GM23338 (cell line): ENCODE results near the gene KDM1A. TPM values are rescaled to one million over a fixed set of nuclear protein-coding genes. Genes with fewer than 3 reads are reported as not detected.

Experiments used
- ATAC-seq: fragments of 200-7000 bp; cut with Tn5 transposase; 3 replicates; pipeline ENCODE4 v1.9.1; 2020
- DNase-seq: peaks from one replicate; pipeline ENCODE4 v3.0.0-alpha.2; 2015; ENCODE audit warnings: low spot score
- H2AFZ ChIP-seq: fragments of 200-600 bp; sonication (generic); 2 replicates; pipeline ENCODE4 v1.8.0; 2016; ENCODE audit warnings: antibody characterized with exemption, mild to moderate bottlenecking, moderate library complexity
- H3F3A ChIP-seq: fragments of 200-600 bp; sonication (generic); replicated peaks from 2 replicates; pipeline ENCODE4 v1.8.0; 2017; ENCODE audit warnings: antibody characterized with exemption, mixed run types, low read depth
- H3K27ac ChIP-seq: fragments of 200-600 bp; sonication (generic); 2 replicates; pipeline ENCODE4 v1.6.1; 2016; ENCODE audit warnings: low read depth
- H3K27me3 ChIP-seq: fragments of 200-600 bp; sonication (generic); 2 replicates; pipeline ENCODE4 v1.8.0; 2016; ENCODE audit warnings: mild to moderate bottlenecking, mixed run types, moderate library complexity; ENCODE audit not compliant: insufficient read depth
- H3K36me3 ChIP-seq: fragments of 200-600 bp; sonication (generic); 2 replicates; pipeline ENCODE4 v1.8.0; 2016; ENCODE audit warnings: mild to moderate bottlenecking; ENCODE audit not compliant: insufficient read depth
- H3K4me1 ChIP-seq: fragments of 200-600 bp; sonication (generic); 2 replicates; pipeline ENCODE4 v1.8.0; 2016; ENCODE audit warnings: mild to moderate bottlenecking, moderate library complexity; ENCODE audit not compliant: insufficient read depth
- H3K4me2 ChIP-seq: fragments of 200-600 bp; sonication (generic); 2 replicates; pipeline ENCODE4 v1.7.1; 2017; ENCODE audit warnings: mixed run types
- H3K4me3 ChIP-seq: fragments of 200-600 bp; sonication (generic); 2 replicates; pipeline ENCODE4 v1.6.1; 2016; ENCODE audit warnings: mixed run types
- H3K79me2 ChIP-seq: fragments of 200-600 bp; sonication (generic); replicated peaks from 2 replicates; pipeline ENCODE4 v1.8.0; 2017; ENCODE audit warnings: mild to moderate bottlenecking; ENCODE audit not compliant: insufficient read depth
- H3K9me2 ChIP-seq: fragments of 200-600 bp; sonication (generic); 2 replicates; pipeline ENCODE4 v1.8.0; 2017; ENCODE audit not compliant: insufficient read depth
- H4K20me1 ChIP-seq: fragments of 200-600 bp; sonication (generic); replicated peaks from 2 replicates; pipeline ENCODE4 v1.8.0; 2017; ENCODE audit warnings: mild to moderate bottlenecking; ENCODE audit not compliant: insufficient read depth
- H3K27ac Mint-ChIP-seq: 2 replicates; pipeline ENCODE4 v1.8.0; 2020; ENCODE audit warnings: inconsistent platforms, mild to moderate bottlenecking, moderate library complexity, mixed read lengths
- H3K27me3 Mint-ChIP-seq: 3 replicates; pipeline ENCODE4 v1.8.0; 2022; ENCODE audit warnings: low read depth, mild to moderate bottlenecking, moderate library complexity, mixed read lengths, inconsistent platforms; ENCODE audit not compliant: insufficient read depth, poor library complexity
- H3K36me3 Mint-ChIP-seq: 3 replicates; pipeline ENCODE4 v1.8.0; 2021; ENCODE audit warnings: low read depth, mild to moderate bottlenecking, inconsistent platforms, moderate library complexity, mixed read lengths
- H3K4me1 Mint-ChIP-seq: 3 replicates; pipeline ENCODE4 v1.8.0; 2020; ENCODE audit warnings: mild to moderate bottlenecking, inconsistent platforms, mixed read lengths
- H3K4me3 Mint-ChIP-seq: 3 replicates; pipeline ENCODE4 v1.8.0; 2021; ENCODE audit warnings: moderate library complexity, mild to moderate bottlenecking, inconsistent platforms, mixed read lengths
- H3K9me3 Mint-ChIP-seq: 3 replicates; pipeline ENCODE4 v1.8.0; 2020; ENCODE audit warnings: moderate library complexity, mild to moderate bottlenecking, inconsistent platforms, mixed read lengths
- CREB1 ChIP-seq: fragments of 250-450 bp; sonication (Bioruptor Pico); IDR thresholded peaks from 2 replicates; pipeline ENCODE4 v1.5.0; 2020; ENCODE audit warnings: low read depth, mild to moderate bottlenecking, moderate library complexity
- CTCF ChIP-seq, 2 experiments: fragments of 200-600 bp in 1 of 2; sonication (generic) in 1 of 2; conservative IDR thresholded peaks; 2 replicates each; pipeline versions ENCODE4 v1.5.1 to v1.6.1; 2016 to 2017; ENCODE audit warnings: antibody characterized with exemption in 2 of 2, low read depth in 2 of 2, mild to moderate bottlenecking in 2 of 2, moderate library complexity in 1 of 2
- ETS1 ChIP-seq: IDR thresholded peaks from 2 replicates; pipeline ENCODE4 v1.6.1; 2016; ENCODE audit warnings: antibody characterized with exemption
- EZH2 ChIP-seq: fragments of 200-600 bp; sonication (generic); IDR thresholded peaks from one replicate; pipeline ENCODE4 v1.8.0; 2017; ENCODE audit warnings: antibody characterized with exemption, mild to moderate bottlenecking, low read depth; ENCODE audit not compliant: unreplicated experiment
- EZH2phosphoT487 ChIP-seq: fragments of 200-600 bp; sonication (generic); IDR thresholded peaks from one replicate; pipeline ENCODE4 v1.8.1; 2018; ENCODE audit warnings: antibody characterized with exemption; ENCODE audit not compliant: unreplicated experiment
- JUNB ChIP-seq: IDR thresholded peaks from one replicate; pipeline ENCODE4 v1.6.1; 2016; ENCODE audit warnings: antibody characterized with exemption; ENCODE audit not compliant: unreplicated experiment
- NANOG ChIP-seq: IDR thresholded peaks from 2 replicates; pipeline ENCODE4 v1.6.1; 2016; ENCODE audit warnings: antibody characterized with exemption, borderline replicate concordance
- POLR2AphosphoS5 ChIP-seq: IDR thresholded peaks from 2 replicates; pipeline ENCODE4 v1.6.1; 2016; ENCODE audit warnings: antibody characterized with exemption, low read depth
- REST ChIP-seq: IDR thresholded peaks from one replicate; pipeline ENCODE4 v1.6.1; 2018; ENCODE audit warnings: antibody characterized with exemption; ENCODE audit not compliant: unreplicated experiment
- STAT1 ChIP-seq: IDR thresholded peaks from one replicate; pipeline ENCODE4 v1.6.1; 2016; ENCODE audit warnings: antibody characterized with exemption; ENCODE audit not compliant: unreplicated experiment
- ZNF114 ChIP-seq: fragments of 250-450 bp; sonication (Bioruptor Pico); IDR thresholded peaks from 2 replicates; pipeline ENCODE4 v1.5.0; 2020; ENCODE audit warnings: mild to moderate bottlenecking, moderate library complexity
- ZNF331 ChIP-seq: fragments of 250-450 bp; sonication (Bioruptor Pico); IDR thresholded peaks from 2 replicates; pipeline ENCODE4 v1.5.0; 2020; ENCODE audit warnings: low read depth, mild to moderate bottlenecking, moderate library complexity
- ZNF462 ChIP-seq: fragments of 250-450 bp; sonication (Bioruptor Pico); IDR thresholded peaks from 2 replicates; pipeline ENCODE4 v1.5.0; 2020; ENCODE audit warnings: mild to moderate bottlenecking, moderate library complexity
- polyA plus RNA-seq: library from polyadenylated mRNA; unstranded; fragments of >200 nt; fragmentation: Nextera tagmentation; extraction: Ambion mirVana; gene quantifications from 2 replicates; pipeline ENCODE4 v1.2.1, GENCODE V29; 2016
- total RNA-seq: library from RNA; depleted of rRNA; stranded (reverse); fragments of >200 nt; shearing (Covaris generic); gene quantifications from 2 replicates; pipeline ENCODE4 v1.2.3, GENCODE V29; 2014

KDM1A gene
- total and polyA plus RNA-seq, 2 experiments from 2014 or later, result 86.4 to 252 TPM

- no peak overlapping the region for H3K4me2 ChIP-seq
- Mint-ChIP-seq H3K9me3 (no peaks in the 10 kb centered on the region), H3K36me3 (no peaks in the 10 kb centered on the region), H3K27ac (no peak overlapping the region), H3K4me3 (no peak overlapping the region), H3K27me3 (no peaks in the 10 kb centered on the region), H3K4me1 (peaks cover 25% of the 10 kb centered on the region)
- H3K27ac ChIP-seq, result no peak overlapping the region
- TF ChIP-seq EZH2 (no peak), ZNF114 (CRISPR knock-in tag) (no peak), ETS1 (no peak), ZNF462 (CRISPR knock-in tag) (no peak), STAT1 (no peak), CTCF (conservative IDR thresholded peaks at IDR 0.05; ENCODE audit: low read depth in 2 of 2) (no peak), NANOG (no peak), POLR2AphosphoS5 (no peak), CREB1 (no peak), JUNB (no peak), EZH2phosphoT487 (no peak), ZNF331 (CRISPR knock-in tag) (no peak), REST (no peak)
- peaks cover 16% of the 10 kb centered on the region for H3K4me1 ChIP-seq
- no peaks in the 10 kb centered on the region for H3K36me3 ChIP-seq
- peaks cover 54% of the 10 kb centered on the region for H4K20me1 ChIP-seq
- no peak overlapping the region for H2AFZ ChIP-seq
- H3K9me2 ChIP-seq, result no peaks in the 10 kb centered on the region
- H3K4me3 ChIP-seq, result no peak overlapping the region
- H3K79me2 ChIP-seq, result peaks cover 100% of the 10 kb centered on the region
- ATAC-seq, result no peak
- no peaks in the 10 kb centered on the region for H3F3A ChIP-seq
- H3K27me3 ChIP-seq, result no peaks in the 10 kb centered on the region
- DNase-seq, result no peak
Measured at GRCh38 chr1:23118407-23118806, 99.1 kb downstream of the KDM1A start.
